DOHH2 (cell line): ENCODE results near the gene MISP.

Experiments used
- CTCF ChIP-seq: fragments of 200-600 bp; sonication (generic); IDR thresholded peaks from one replicate; pipeline ENCODE4 v1.5.1; 2014; ENCODE audit warnings: antibody characterized with exemption, mild to moderate bottlenecking, low read depth, low read length; ENCODE audit not compliant: poor library complexity, severe bottlenecking
- EZH2phosphoT487 ChIP-seq: fragments of 200-600 bp; sonication (generic); IDR thresholded peaks from 2 replicates; pipeline ENCODE4 v1.6.1; 2017; ENCODE audit warnings: borderline replicate concordance, mild to moderate bottlenecking, antibody characterized with exemption, low read length, moderate library complexity, mixed read lengths

GRCh38 chr19:780935-781334 lies 30.0 kb downstream of the MISP start:
- TF ChIP-seq CTCF (no peak), EZH2phosphoT487 (no peak)
